HEK293 (cell line): Measurements from ENCODE around the gene SLC4A1.

ENCODE experiments used
- CTCF ChIA-PET: fragments of 350-600 bp; formaldehyde crosslinking; extraction: SDS; loops from one replicate; lab custom pipeline; 2021; ENCODE audit warnings: antibody characterized with exemption; lab: Yijun Ruan, JAX
- POLR2A ChIA-PET: fragments of 300-600 bp; formaldehyde crosslinking; extraction: SDS; loops from one replicate; lab custom pipeline; 2020; ENCODE audit warnings: antibody characterized with exemption, inconsistent platforms; lab: Yijun Ruan, JAX
- H3K27ac ChIP-seq: fragments of 200-500 bp; sonication (Bioruptor generic); 2 replicates; pipeline ENCODE4 v1.5.1; 2014; ENCODE audit warnings: low read depth, low read length, control low read depth, inconsistent platforms; ENCODE audit errors: extremely low read depth
- H3K36me3 ChIP-seq, 2 experiments: fragments of 200-500 bp in 1 of 2; sonication (Bioruptor generic) in 1 of 2; 1 replicate in 1 of 2; 2 replicates in 1 of 2; pipeline ENCODE4 v1.5.1; 2014 to 2017; ENCODE audit warnings: inconsistent platforms in 2 of 2, low read length in 2 of 2; ENCODE audit not compliant: control insufficient read depth in 2 of 2, insufficient read depth in 1 of 2
- H3K4me1 ChIP-seq: fragments of 200-500 bp; sonication (Bioruptor generic); 2 replicates; pipeline ENCODE4 v1.5.1; 2014; ENCODE audit warnings: mild to moderate bottlenecking, low read length, inconsistent platforms; ENCODE audit not compliant: control insufficient read depth, insufficient read depth
- H3K4me3 ChIP-seq: 2 replicates; pipeline ENCODE4 v1.5.1; 2011; ENCODE audit warnings: low read depth, mild to moderate bottlenecking, control low read depth, low read length, moderate library complexity
- H3K9me3 ChIP-seq: fragments of 200-500 bp; sonication (Bioruptor generic); 2 replicates; pipeline ENCODE4 v1.5.1; 2014; ENCODE audit warnings: low read depth, low read length, inconsistent platforms; ENCODE audit not compliant: control insufficient read depth, insufficient read depth
- AEBP2 ChIP-seq: fragments of 450-650 bp; formaldehyde crosslinking; IDR thresholded peaks from 2 replicates; pipeline ENCODE4 v1.5.1; 2016; ENCODE audit warnings: missing biosample characterization, missing genetic modification characterization, borderline replicate concordance
- FEZF1 ChIP-seq: fragments of 450-650 bp; formaldehyde crosslinking; IDR thresholded peaks from 2 replicates; pipeline ENCODE4 v1.5.1; 2016; ENCODE audit warnings: missing biosample characterization, missing genetic modification characterization
- GFI1B ChIP-seq: fragments of 450-650 bp; formaldehyde crosslinking; IDR thresholded peaks from 2 replicates; pipeline ENCODE4 v1.5.1; 2016; ENCODE audit warnings: missing biosample characterization, missing genetic modification characterization
- GLIS1 ChIP-seq: fragments of 450-650 bp; formaldehyde crosslinking; IDR thresholded peaks from 2 replicates; pipeline ENCODE4 v1.5.1; 2016; ENCODE audit warnings: missing biosample characterization, missing genetic modification characterization
- HIC1 ChIP-seq: fragments of 450-650 bp; formaldehyde crosslinking; IDR thresholded peaks from 2 replicates; pipeline ENCODE4 v1.5.1; 2016; ENCODE audit warnings: missing biosample characterization, missing genetic modification characterization
- HOXC10 ChIP-seq: sonication (generic); formaldehyde crosslinking; IDR thresholded peaks from 2 replicates; pipeline ENCODE4 v1.8.1; 2023; ENCODE audit warnings: mild to moderate bottlenecking, missing genetic modification reagents
- KLF8 ChIP-seq: fragments of 450-650 bp; formaldehyde crosslinking; IDR thresholded peaks from 2 replicates; pipeline ENCODE4 v1.5.1; 2016; ENCODE audit warnings: missing biosample characterization, missing genetic modification characterization
- PRDM6 ChIP-seq: fragments of 450-650 bp; formaldehyde crosslinking; IDR thresholded peaks from 2 replicates; pipeline ENCODE4 v1.5.1; 2017; ENCODE audit warnings: missing biosample characterization, missing genetic modification characterization
- RBAK ChIP-seq: fragments of 450-650 bp; formaldehyde crosslinking; IDR thresholded peaks from 2 replicates; pipeline ENCODE4 v1.5.1; 2016; ENCODE audit warnings: missing biosample characterization, missing genetic modification characterization
- SP3 ChIP-seq: fragments of 450-650 bp; formaldehyde crosslinking; IDR thresholded peaks from 2 replicates; pipeline ENCODE4 v1.5.1; 2016; ENCODE audit warnings: missing biosample characterization, missing genetic modification characterization
- YY1 ChIP-seq: fragments of 450-650 bp; formaldehyde crosslinking; IDR thresholded peaks from 2 replicates; pipeline ENCODE4 v1.5.1; 2018; ENCODE audit warnings: missing biosample characterization, missing genetic modification characterization
- ZBTB10 ChIP-seq: fragments of 450-650 bp; formaldehyde crosslinking; IDR thresholded peaks from 2 replicates; pipeline ENCODE4 v1.5.1; 2016; ENCODE audit warnings: missing biosample characterization, missing genetic modification characterization
- ZBTB20 ChIP-seq: fragments of 450-650 bp; formaldehyde crosslinking; IDR thresholded peaks from 2 replicates; pipeline ENCODE4 v1.5.1; 2016; ENCODE audit warnings: missing biosample characterization, missing genetic modification characterization
- ZFHX2 ChIP-seq: fragments of 450-650 bp; formaldehyde crosslinking; conservative IDR thresholded peaks from 2 replicates; pipeline ENCODE4 v1.5.1; 2016; ENCODE audit warnings: missing biosample characterization, missing genetic modification characterization
- ZFP41 ChIP-seq: fragments of 450-650 bp; formaldehyde crosslinking; IDR thresholded peaks from 2 replicates; pipeline ENCODE4 v1.5.1; 2016; ENCODE audit warnings: missing biosample characterization, missing genetic modification characterization, borderline replicate concordance
- ZNF10 ChIP-seq: fragments of 450-650 bp; formaldehyde crosslinking; IDR thresholded peaks from 2 replicates; pipeline ENCODE4 v1.5.1; 2017; ENCODE audit warnings: missing biosample characterization, missing genetic modification characterization
- ZNF133 ChIP-seq: fragments of 450-650 bp; formaldehyde crosslinking; IDR thresholded peaks from 2 replicates; pipeline ENCODE4 v1.5.1; 2016; ENCODE audit warnings: missing biosample characterization, missing genetic modification characterization
- ZNF19 ChIP-seq: fragments of 450-650 bp; formaldehyde crosslinking; IDR thresholded peaks from 2 replicates; pipeline ENCODE4; 2016; ENCODE audit warnings: missing biosample characterization, missing genetic modification characterization, low read depth
- ZNF214 ChIP-seq: fragments of 450-650 bp; formaldehyde crosslinking; IDR thresholded peaks from 2 replicates; pipeline ENCODE4 v1.5.1; 2017; ENCODE audit warnings: missing biosample characterization, mild to moderate bottlenecking, missing genetic modification characterization, borderline replicate concordance
- ZNF221 ChIP-seq: fragments of 450-650 bp; formaldehyde crosslinking; IDR thresholded peaks from 2 replicates; pipeline ENCODE4 v1.5.1; 2017; ENCODE audit warnings: missing biosample characterization, missing genetic modification characterization, borderline replicate concordance
- ZNF274 ChIP-seq, 2 experiments: fragments of 200-500 bp in 1 of 2; fragments of 450-650 bp in 1 of 2; sonication (Bioruptor generic) in 1 of 2; formaldehyde crosslinking in 1 of 2; IDR thresholded peaks; 2 replicates each; pipeline versions ENCODE4 v1.5.1 to v1.6.1; 2014 to 2016; ENCODE audit warnings: borderline replicate concordance in 1 of 2, inconsistent platforms in 1 of 2, low read length in 1 of 2, missing biosample characterization in 1 of 2, missing genetic modification characterization in 1 of 2
- ZNF335 ChIP-seq: fragments of 450-650 bp; formaldehyde crosslinking; conservative IDR thresholded peaks from 2 replicates; pipeline ENCODE4 v1.5.1; 2016; ENCODE audit warnings: missing biosample characterization, missing genetic modification characterization
- ZNF37A ChIP-seq: fragments of 450-650 bp; IDR thresholded peaks from 2 replicates; pipeline ENCODE4 v1.5.1; 2018; ENCODE audit warnings: missing biosample characterization, missing genetic modification characterization
- ZNF394 ChIP-seq: fragments of 450-650 bp; formaldehyde crosslinking; IDR thresholded peaks from 2 replicates; pipeline ENCODE4 v1.5.1; 2016; ENCODE audit warnings: missing biosample characterization, missing genetic modification characterization, mild to moderate bottlenecking, moderate library complexity, borderline replicate concordance
- ZNF549 ChIP-seq: fragments of 450-650 bp; IDR thresholded peaks from 2 replicates; pipeline ENCODE4 v1.5.1; 2018; ENCODE audit warnings: missing biosample characterization, missing genetic modification characterization, mild to moderate bottlenecking, inconsistent platforms, moderate library complexity
- ZNF654 ChIP-seq: fragments of 450-650 bp; formaldehyde crosslinking; IDR thresholded peaks from 2 replicates; pipeline ENCODE4 v1.5.1; 2016; ENCODE audit warnings: low read depth, missing biosample characterization, missing genetic modification characterization
- ZNF660 ChIP-seq: fragments of 450-650 bp; IDR thresholded peaks from 2 replicates; pipeline ENCODE4 v1.5.1; 2018; ENCODE audit warnings: missing biosample characterization, mild to moderate bottlenecking, missing genetic modification characterization
- ZNF677 ChIP-seq: fragments of 450-650 bp; IDR thresholded peaks from 2 replicates; pipeline ENCODE4 v1.5.0; 2018; ENCODE audit warnings: missing biosample characterization, mild to moderate bottlenecking, missing genetic modification characterization, moderate library complexity
- ZNF747 ChIP-seq: fragments of 450-650 bp; formaldehyde crosslinking; IDR thresholded peaks from 2 replicates; pipeline ENCODE4 v1.5.1; 2016; ENCODE audit warnings: missing biosample characterization, missing genetic modification characterization
- ZNF843 ChIP-seq: fragments of 450-650 bp; formaldehyde crosslinking; IDR thresholded peaks from 2 replicates; pipeline ENCODE4 v1.5.1; 2016; ENCODE audit warnings: missing biosample characterization, missing genetic modification characterization

The SLC4A1 gene

DNA sequence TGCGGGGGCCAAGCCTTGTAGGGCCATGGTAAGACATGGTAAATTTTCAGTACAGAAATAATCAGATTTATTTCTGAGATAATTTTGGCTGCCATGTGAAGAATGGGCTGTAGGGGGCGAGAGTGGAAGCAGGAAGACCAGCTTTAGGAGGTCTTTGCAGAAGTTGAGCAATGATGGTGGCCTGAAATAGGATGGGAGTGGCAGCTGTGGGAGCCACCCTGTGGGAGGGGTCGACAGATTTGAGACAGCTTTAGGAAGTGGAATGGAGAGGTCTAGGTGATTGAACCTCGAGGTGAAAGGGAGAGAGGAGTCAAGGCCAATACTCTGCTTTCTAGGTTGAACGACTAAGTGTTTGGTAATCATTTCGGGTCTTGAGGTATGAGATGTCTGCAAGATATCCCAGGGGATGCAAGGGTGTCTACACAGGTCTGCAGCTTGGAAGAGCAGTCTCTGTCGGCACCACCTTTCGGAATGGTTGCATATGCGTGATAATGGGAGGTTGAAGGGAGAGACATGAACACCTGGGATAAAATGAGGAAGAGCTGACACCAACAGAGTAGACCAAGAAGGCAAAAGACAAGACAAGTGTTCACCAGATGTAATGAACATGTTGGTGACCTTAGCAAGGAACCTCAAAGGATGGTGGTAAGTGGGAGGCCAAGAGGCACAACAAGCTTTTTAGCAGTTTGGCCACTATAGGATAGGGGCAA, 64.0 kb downstream of the SLC4A1 start:
- H3K36me3 ChIP-seq, result peaks cover 17 to 23% of the 10 kb centered on the region in 2 experiments; a peak in 2 of 3 replicates
- no peak overlapping the region for H3K4me3 ChIP-seq
- H3K4me1 ChIP-seq, result peaks cover 5% of the 10 kb centered on the region
- H3K27ac ChIP-seq, result no peak overlapping the region
- ChIA-PET CTCF (interaction anchor here (0.5 to 4.1 kb wide), 25 partner anchors 9 to 326 kb away, joined by 3 to 17 read pairs (median 4); partner anchors contain the start of genes SLC25A39 and TMUB2), POLR2A (interaction anchor here (0.7 to 1.5 kb wide), 10 partner anchors 13 to 142 kb away, joined by 3 to 8 read pairs (median 5); partner anchors contain the start of genes GRN, SLC25A39 and UBTF)
- H3K9me3 ChIP-seq, result no peaks in the 10 kb centered on the region
- TF ChIP-seq ZNF549, result no peak
- no peak for TF ChIP-seq ZNF747
- TF ChIP-seq ZNF37A (tag by site-specific recombination), result no peak
- no peak for TF ChIP-seq ZNF677 (tag by site-specific recombination)
- no peak for TF ChIP-seq ZBTB10 (tag by site-specific recombination)
- no peak for TF ChIP-seq ZFP41 (tag by site-specific recombination)
- no peak for TF ChIP-seq GLIS1 (tag by site-specific recombination)
- TF ChIP-seq ZNF19 (tag by site-specific recombination), result no peak
- no peak for TF ChIP-seq RBAK (tag by site-specific recombination)
- peak; percentile 47 for TF ChIP-seq ZNF335 (tag by site-specific recombination)
- no peak for TF ChIP-seq ZNF274 (IDR thresholded peaks at IDR 0.05; ENCODE audit: low read length)
- TF ChIP-seq ZNF274 (tag by site-specific recombination; IDR thresholded peaks at IDR 0.05; ENCODE audit: borderline replicate concordance), result no peak
- TF ChIP-seq YY1 (tag by site-specific recombination), result no peak
- no peak for TF ChIP-seq ZNF214 (tag by site-specific recombination)
- TF ChIP-seq ZNF221, result no peak
- TF ChIP-seq ZNF843 (tag by site-specific recombination), result no peak
- no peak for TF ChIP-seq PRDM6
- TF ChIP-seq ZNF660 (tag by site-specific recombination), result no peak
- no peak for TF ChIP-seq AEBP2 (tag by site-specific recombination)
- no peak for TF ChIP-seq HIC1 (tag by site-specific recombination)
- peak; percentile 44 for TF ChIP-seq ZNF654 (tag by site-specific recombination)
- no peak for TF ChIP-seq HOXC10 (CRISPR knock-in tag)
- peak; percentile 59; the same call in 1 of the 2 replicates for TF ChIP-seq SP3 (tag by site-specific recombination)
- no peak for TF ChIP-seq ZNF10 (tag by site-specific recombination)
- no peak for TF ChIP-seq ZFHX2 (tag by site-specific recombination)
- peak; percentile 42; the same call in 1 of the 2 replicates for TF ChIP-seq KLF8 (tag by site-specific recombination)
- no peak for TF ChIP-seq FEZF1
- no peak for TF ChIP-seq ZNF394
- TF ChIP-seq GFI1B (tag by site-specific recombination), result no peak
- TF ChIP-seq ZNF133 (tag by site-specific recombination), result no peak
- no peak for TF ChIP-seq ZBTB20 (tag by site-specific recombination)
